Adipocyte (in vitro differentiated cells): ENCODE data around the gene SEC14L1.

ENCODE experiments used
- DNase-seq: peaks from one replicate; pipeline ENCODE4 v3.0.0-alpha.2; 2015; ENCODE audit warnings: low read depth
- H3K27me3 ChIP-seq: replicated peaks from 2 replicates; pipeline ENCODE4 v1.7.0; 2013; ENCODE audit warnings: mild to moderate bottlenecking, low read length, moderate library complexity; ENCODE audit not compliant: control insufficient read depth, insufficient read depth
- H3K36me3 ChIP-seq: 2 replicates; pipeline ENCODE4 v1.7.0; 2013; ENCODE audit warnings: low read length, mild to moderate bottlenecking, moderate library complexity; ENCODE audit not compliant: control insufficient read depth, insufficient read depth, severe bottlenecking
- H3K4me1 ChIP-seq: 2 replicates; pipeline ENCODE4 v1.7.0; 2013; ENCODE audit warnings: mild to moderate bottlenecking, low read length, moderate library complexity; ENCODE audit not compliant: control insufficient read depth, insufficient read depth
- H3K4me3 ChIP-seq: 2 replicates; pipeline ENCODE4 v1.7.0; 2013; ENCODE audit warnings: mild to moderate bottlenecking, low read length, moderate library complexity
- H3K9ac ChIP-seq: 2 replicates; pipeline ENCODE4 v1.7.0; 2013; ENCODE audit warnings: mild to moderate bottlenecking, low read length, moderate library complexity
- H3K9me3 ChIP-seq: 2 replicates; pipeline ENCODE4 v1.7.0; 2013; ENCODE audit warnings: mild to moderate bottlenecking, low read length, moderate library complexity; ENCODE audit not compliant: control insufficient read depth

SEC14L1 gene

DNA sequence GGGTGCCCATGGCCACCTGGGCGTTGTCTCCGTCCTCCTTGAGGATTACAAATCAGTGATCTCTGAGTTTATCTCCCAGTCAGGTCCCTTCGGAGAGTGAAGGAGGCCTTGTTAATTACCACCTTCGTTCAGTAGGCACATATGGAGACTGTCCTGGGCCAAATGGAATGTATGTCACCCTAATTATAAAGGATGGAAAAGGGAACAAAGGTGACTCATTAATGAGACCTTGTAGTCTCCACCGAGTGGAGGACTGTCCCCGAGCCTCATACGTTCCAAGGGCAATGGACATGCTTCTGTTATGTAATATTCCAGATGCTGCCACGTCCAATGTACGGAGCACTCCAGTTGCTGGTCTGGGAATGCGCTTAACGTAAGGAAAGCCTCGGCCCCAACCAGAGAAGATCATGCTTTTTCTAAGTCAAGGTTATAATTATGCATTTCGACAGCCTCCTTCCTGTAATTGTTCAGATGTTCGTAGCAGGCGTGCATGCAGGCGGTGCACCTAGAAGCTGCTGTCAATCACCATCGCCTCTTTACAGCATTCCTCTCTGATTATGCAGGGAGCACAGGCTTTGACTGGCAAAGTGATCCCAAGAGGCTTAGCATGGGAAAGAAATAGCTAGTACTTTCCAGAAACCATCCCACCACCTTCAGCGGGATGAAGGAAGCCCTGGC, 22.4 kb upstream of the SEC14L1 start:
- Histone ChIP-seq H3K36me3 (no peaks in the 10 kb centered on the region), H3K27me3 (no peaks in the 10 kb centered on the region), H3K4me1 (peaks cover 44% of the 10 kb centered on the region), H3K9me3 (no peaks in the 10 kb centered on the region), H3K9ac (no peak overlapping the region), H3K4me3 (no peak overlapping the region)
- no peak for DNase-seq

DNA sequence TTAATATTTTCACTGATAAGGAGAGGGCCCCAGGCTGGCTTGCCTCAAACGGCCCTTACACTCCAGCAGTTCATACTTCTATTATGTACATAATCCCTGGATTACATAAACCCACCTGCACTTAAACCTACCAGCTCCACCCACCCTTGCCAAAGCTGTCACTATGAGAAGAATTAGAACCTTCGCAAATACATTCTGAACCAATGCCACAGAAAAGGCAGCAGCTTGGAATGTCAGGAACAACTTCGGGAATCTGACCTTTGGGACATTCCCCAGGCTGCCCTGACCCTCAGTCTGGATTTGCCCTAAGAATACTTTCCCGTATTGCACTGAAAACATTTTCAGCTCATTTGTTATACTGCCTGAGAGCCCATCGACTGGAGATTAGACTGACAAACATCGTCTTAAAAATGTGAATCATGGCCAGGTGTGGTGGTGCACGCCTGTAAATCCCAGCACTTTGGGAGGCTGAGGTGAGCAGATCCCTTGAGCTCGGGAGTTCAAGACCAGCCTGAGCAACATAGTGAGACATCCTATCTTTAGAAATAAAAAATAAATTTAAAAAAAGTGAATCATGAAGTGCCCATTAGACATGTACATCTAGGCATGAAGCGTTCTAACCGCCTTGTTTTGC, 21.0 kb upstream of the SEC14L1 start:
- Histone ChIP-seq H3K9ac (no peak overlapping the region), H3K36me3 (no peaks in the 10 kb centered on the region), H3K27me3 (no peaks in the 10 kb centered on the region), H3K4me1 (peaks cover 49% of the 10 kb centered on the region), H3K9me3 (no peaks in the 10 kb centered on the region), H3K4me3 (no peak overlapping the region)
- DNase-seq, result no peak

DNA sequence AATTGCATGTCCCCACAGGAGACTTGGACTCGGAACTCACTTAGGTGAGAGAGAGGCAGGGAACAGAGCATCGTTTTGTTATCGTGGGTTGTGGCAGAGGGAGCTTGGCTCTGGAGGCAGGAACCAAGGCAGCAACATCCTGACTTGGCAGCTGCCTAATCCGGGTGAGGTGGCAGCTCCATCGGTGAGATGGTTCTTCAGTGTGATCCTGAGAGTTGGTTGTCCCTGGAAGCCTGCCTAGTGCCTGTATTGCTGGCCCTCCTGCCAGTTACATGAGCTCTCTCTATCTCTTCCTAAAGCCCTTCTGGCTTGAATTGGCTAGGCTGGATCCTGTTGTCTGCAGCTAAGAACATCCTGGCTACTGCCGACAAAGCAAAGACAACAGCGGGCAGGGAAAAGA, 19.9 kb upstream of the SEC14L1 start:
- Histone ChIP-seq H3K9ac (peak overlapping the region; percentile 26), H3K9me3 (no peaks in the 10 kb centered on the region), H3K4me3 (no peak overlapping the region), H3K36me3 (no peaks in the 10 kb centered on the region), H3K4me1 (peaks cover 41% of the 10 kb centered on the region), H3K27me3 (no peaks in the 10 kb centered on the region)
- DNase-seq, result no peak

DNA sequence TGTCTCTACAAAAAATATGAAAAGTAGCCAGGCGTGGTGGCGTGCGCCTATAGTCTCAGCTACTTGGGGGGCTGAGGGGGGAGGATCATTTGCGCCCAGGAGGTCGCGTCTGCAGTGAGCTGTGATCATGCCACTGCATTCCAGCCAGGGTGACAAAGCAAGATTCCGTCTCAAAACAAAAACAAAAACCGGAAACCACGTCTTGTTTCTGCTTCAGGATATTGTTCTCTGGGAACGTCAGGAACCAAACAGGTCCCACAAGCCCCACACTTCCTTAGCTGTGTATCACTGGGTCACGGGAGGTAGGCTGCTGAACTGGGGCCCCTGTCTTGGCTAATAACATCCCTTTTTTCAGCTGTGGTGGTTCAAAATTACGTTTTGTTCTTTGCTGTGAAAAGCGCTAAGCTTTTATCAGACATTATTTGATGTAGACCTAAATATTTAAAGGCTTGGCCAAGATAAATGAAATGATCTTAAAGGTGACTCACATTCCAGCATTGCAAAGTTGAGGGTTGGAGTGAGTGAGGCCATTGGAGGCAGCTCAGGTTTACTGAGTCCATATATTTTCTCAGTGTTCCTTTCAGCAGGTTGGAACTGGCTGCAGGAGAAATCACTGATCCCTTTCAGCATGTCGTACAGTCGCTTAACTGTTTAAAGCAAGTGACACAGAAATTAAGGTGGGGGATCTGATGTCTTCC, 16.4 kb upstream of the SEC14L1 start:
- no peaks in the 10 kb centered on the region for H3K9me3 ChIP-seq
- peak; percentile 60 for DNase-seq
- no peaks in the 10 kb centered on the region for H3K36me3 ChIP-seq
- no peak overlapping the region for H3K9ac ChIP-seq
- peaks cover 32% of the 10 kb centered on the region for H3K4me1 ChIP-seq
- H3K27me3 ChIP-seq, result no peaks in the 10 kb centered on the region
- H3K4me3 ChIP-seq, result no peak overlapping the region

DNA sequence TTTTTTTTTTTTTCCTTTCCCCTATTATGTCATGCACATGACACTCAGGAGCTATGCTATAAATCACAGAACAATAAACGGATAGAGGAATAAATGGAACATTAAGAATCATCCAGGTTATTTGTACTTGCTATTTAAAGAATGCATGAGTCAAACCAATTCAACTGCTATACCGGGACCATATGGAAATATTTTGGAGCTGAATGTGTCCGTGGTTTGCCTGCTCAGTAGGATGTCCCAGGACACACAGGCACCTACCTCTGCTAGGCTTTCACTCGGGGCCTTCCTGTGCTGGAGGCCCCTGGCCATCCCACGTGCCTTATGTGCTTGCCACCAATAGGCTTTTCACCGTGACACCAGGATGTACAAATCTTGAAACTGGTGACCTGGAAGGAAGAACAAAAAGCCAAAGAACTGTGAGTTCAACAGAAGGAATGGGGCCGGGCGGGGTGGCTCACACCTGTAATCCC, 15.3 kb upstream of the SEC14L1 start:
- Histone ChIP-seq H3K9me3 (no peaks in the 10 kb centered on the region), H3K36me3 (no peaks in the 10 kb centered on the region), H3K4me1 (peaks cover 38% of the 10 kb centered on the region), H3K4me3 (no peak overlapping the region), H3K9ac (no peak overlapping the region), H3K27me3 (no peaks in the 10 kb centered on the region)
- peak; percentile 66 for DNase-seq

DNA sequence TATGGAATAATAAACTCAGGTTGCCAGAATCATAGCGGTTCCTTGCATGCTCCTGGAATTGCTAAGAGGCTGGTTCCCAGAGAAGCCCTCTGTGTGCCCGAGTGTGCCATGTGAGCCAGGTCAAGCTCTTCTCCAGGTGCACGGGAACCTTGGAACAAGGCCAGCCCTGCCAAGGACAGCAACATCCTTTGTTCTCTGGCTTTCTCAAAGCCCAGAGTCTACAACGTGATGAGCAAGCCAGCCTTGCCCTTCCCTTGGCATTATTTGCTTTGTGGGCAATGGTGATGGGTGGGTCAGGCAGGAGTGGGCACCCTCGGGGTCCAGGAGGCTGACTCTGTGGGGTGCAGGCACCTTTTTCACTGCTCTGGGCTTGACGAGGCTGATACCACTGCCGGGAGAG, 14.2 kb upstream of the SEC14L1 start:
- Histone ChIP-seq H3K4me3 (no peak overlapping the region), H3K9me3 (no peaks in the 10 kb centered on the region), H3K9ac (no peak overlapping the region), H3K4me1 (peaks cover 32% of the 10 kb centered on the region), H3K27me3 (no peaks in the 10 kb centered on the region), H3K36me3 (no peaks in the 10 kb centered on the region)
- DNase-seq, result no peak

DNA sequence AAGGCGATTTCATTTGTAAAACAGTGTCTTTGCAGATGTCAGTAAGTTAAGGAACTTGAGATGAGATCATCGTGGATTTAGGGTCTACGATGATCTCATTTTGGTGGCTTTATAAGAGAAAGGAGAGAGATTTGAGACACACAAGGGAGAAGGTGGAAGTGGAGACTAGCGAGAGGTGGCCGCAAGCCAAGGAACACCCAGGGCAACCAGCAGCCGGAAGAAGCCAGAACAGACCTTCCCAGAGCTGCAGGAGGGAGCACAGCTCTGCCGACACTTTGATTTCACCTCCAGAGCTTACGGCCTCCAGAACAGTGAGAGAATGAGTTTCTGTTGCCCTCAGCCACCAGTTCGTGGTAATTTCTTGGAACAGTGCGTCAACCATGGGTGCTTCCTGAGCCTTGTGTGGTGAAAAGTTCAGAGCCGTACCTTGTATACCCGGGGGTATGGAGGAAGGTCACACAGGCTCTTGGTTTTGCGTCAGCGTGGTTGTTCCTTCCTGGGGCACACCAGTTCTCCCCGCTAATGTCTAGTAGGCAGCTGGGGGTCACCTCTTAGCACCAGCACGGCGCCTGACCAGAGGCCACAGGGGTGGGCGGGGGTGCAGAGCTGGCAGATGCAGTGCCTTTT, 12.9 kb upstream of the SEC14L1 start:
- Histone ChIP-seq H3K36me3 (no peaks in the 10 kb centered on the region), H3K9me3 (no peaks in the 10 kb centered on the region), H3K4me3 (peak overlapping the region; percentile 38), H3K4me1 (peaks cover 38% of the 10 kb centered on the region), H3K9ac (peak overlapping the region; percentile 1), H3K27me3 (no peaks in the 10 kb centered on the region)
- DNase-seq, result no peak

DNA sequence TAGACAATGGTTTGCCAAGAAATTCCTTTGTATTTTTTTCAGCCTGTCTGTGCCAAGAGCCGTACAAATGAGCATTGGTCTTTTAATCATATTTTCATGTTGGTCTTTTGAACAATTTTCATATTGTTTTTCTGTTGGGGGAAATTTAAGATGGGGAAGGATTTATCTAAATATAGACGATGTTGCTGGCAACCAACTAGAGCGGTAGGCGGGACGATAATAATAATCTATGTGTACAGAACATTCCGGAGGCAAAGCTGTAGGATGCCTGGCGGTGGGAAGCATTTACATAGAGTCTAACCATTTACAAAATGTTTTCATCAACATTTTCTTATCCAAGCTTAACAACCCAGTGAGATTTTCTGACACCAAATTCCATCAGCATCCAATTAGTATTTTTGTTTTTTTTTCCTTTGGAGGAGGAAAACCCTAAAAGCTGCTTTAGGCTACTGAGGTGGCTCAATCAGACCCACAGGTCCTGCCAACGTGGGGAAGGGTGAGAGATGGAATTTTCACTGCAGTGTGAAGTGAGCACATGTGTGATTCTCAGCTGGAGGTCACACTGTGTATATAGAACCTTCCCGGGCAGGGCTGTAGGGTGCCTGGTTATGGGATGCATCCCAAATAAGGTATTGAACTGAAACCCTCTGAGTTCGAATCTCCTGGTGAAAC, 11.7 kb upstream of the SEC14L1 start:
- no peaks in the 10 kb centered on the region for H3K27me3 ChIP-seq
- peak; percentile 52 for DNase-seq
- H3K4me3 ChIP-seq, result no peak overlapping the region
- peaks cover 41% of the 10 kb centered on the region for H3K4me1 ChIP-seq
- peak overlapping the region; percentile 29 for H3K9ac ChIP-seq
- H3K9me3 ChIP-seq, result no peaks in the 10 kb centered on the region
- H3K36me3 ChIP-seq, result no peaks in the 10 kb centered on the region

DNA sequence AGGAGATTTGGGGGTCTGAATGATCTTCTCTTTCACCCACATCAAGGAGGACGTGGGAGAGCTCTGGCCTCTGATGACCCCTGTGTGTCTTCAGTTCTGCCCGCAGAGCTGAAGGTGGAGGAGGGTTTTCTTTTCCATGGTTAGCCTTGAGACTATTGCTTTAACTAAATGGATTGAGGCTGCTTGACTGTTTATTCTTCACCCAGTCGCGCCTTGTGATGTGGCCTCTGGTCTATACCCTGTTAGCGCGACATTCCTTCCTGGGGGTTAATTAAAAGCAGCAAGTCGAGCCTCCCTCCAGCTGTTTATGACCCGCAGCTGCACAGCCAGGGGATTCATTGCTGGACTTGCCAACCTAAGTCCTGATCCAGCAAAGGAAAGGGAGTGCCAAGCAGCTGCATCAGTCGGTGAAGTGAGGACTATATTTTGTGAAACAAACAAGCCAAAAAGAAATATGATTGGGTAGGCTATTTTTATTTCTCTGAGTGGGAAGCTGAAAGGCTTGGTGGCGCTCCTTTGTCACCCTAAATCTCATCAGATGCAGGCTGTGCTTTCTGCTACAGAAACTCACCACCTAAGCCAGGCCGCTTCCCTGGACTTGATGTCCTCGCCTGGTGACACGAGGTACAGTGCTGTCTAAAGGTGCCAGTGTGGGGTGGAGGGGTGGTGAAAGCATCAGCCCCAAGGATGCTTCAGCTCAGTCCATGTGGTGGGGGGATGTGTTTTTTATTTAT, 11.0 kb upstream of the SEC14L1 start:
- Histone ChIP-seq H3K4me1 (peaks cover 36% of the 10 kb centered on the region), H3K9me3 (no peaks in the 10 kb centered on the region), H3K27me3 (no peaks in the 10 kb centered on the region), H3K36me3 (no peaks in the 10 kb centered on the region), H3K4me3 (no peak overlapping the region), H3K9ac (peak overlapping the region; percentile 29)
- peak; percentile 44 for DNase-seq

DNA sequence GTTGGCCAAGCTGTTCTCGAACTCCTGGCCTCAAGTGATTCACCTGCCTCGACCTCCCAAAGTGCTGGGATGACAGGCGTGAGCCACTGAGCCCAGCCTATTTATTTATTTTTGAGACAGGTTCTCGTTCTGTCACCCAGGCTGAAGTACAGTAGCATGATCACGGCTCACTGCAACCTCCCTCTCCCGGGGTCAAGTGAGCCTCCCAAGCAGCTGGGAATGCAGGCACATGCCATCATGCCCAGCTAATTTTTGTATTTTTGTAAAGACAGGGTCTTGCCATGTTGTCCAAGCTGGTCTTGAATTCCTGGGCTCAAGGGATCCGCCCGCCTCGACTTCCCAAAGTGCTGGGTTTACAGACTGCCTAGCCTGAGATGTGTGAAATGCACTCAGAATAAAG, 10.2 kb upstream of the SEC14L1 start:
- Histone ChIP-seq H3K36me3 (no peaks in the 10 kb centered on the region), H3K9ac (no peak overlapping the region), H3K4me1 (peaks cover 39% of the 10 kb centered on the region), H3K27me3 (no peaks in the 10 kb centered on the region), H3K9me3 (no peaks in the 10 kb centered on the region), H3K4me3 (no peak overlapping the region)
- no peak for DNase-seq
